ENCODE data around the gene TMPRSS4. TPM values are rescaled to one million over a fixed set of nuclear protein-coding genes. Genes with fewer than 3 reads are reported as not detected.

Gene TMPRSS4
- total and polyA plus RNA-seq, 9 of the 15 experiments (the other 6 are each of a cell fraction or from before 2014, with no cell fraction given): 4.0 to 10.0 (median 5.6) TPM

- no peak for TF ChIP-seq E2F4 (CRISPR knock-in tag; IDR thresholded peaks at IDR 0.05; ENCODE audit: low read depth)
- TF ChIP-seq CUX1 (CRISPR knock-in tag; IDR thresholded peaks at IDR 0.05): no peak
- TF ChIP-seq MTA3 (IDR thresholded peaks at IDR 0.05; ENCODE audit: borderline replicate concordance): peak; percentile 44; the same call in 1 of the 2 replicates
- TF ChIP-seq ZKSCAN8 (CRISPR knock-in tag; IDR thresholded peaks at IDR 0.05): no peak
- peak in 1 of 2 experiments; percentile 12; a peak in 1 of 4 replicates for TF ChIP-seq TRIM24 (IDR thresholded peaks at IDR 0.05)
- TF ChIP-seq HDAC2 (IDR thresholded peaks at IDR 0.05): peak; percentile 55; the same call in 1 of the 2 replicates
- TF ChIP-seq ZNF584 (CRISPR knock-in tag; IDR thresholded peaks at IDR 0.05; ENCODE audit: low read depth): no peak
- TF ChIP-seq CREB3 (tag; conservative IDR thresholded peaks at IDR 0.05; ENCODE audit: low read depth): no peak
- TF ChIP-seq ZBTB43 (CRISPR knock-in tag; IDR thresholded peaks at IDR 0.05): no peak
- TF ChIP-seq HMGXB4 (CRISPR knock-in tag; IDR thresholded peaks at IDR 0.05): no peak
- peak; percentile 85 for TF ChIP-seq RB1 (IDR thresholded peaks at IDR 0.05; ENCODE audit: low read depth)
- TF ChIP-seq SAFB2 (IDR thresholded peaks at IDR 0.05; ENCODE audit: borderline replicate concordance, low read depth, low read length, severe bottlenecking): no peak
- TF ChIP-seq ZC3H11A (IDR thresholded peaks at IDR 0.05; ENCODE audit: low read depth, low read length): no peak
- TF ChIP-seq HDAC1 (IDR thresholded peaks at IDR 0.05): 0 out of 4 replicates have a peak, but pooled peaks of 1 of the 2 experiments have one; percentile 12
These were observed 68.7 kb downstream of the TMPRSS4 start (continued) for GRCh38 chr11:118145285-118146227.
